H1 (cell line): ENCODE results near the gene SLC6A7. TPM values are rescaled to one million over a fixed set of nuclear protein-coding genes. Genes with fewer than 3 reads are reported as not detected.
"Not testable (repeated sequence)": the region's sequence is repeated elsewhere in the genome, so short reads cannot be mapped to it uniquely, and the experiment has no call there.

Source experiments
- CTCF ChIA-PET: fragments of 300-600 bp; sonication (Branson Sonifier 250); formaldehyde crosslinking; loops from one replicate; lab custom pipeline; 2021; ENCODE audit not compliant: partially characterized antibody; lab: Charles Lee
- POLR2A ChIA-PET: fragments of 300-600 bp; sonication (Branson Sonifier 250); formaldehyde crosslinking; loops from one replicate; lab custom pipeline; 2021; ENCODE audit warnings: inconsistent platforms; ENCODE audit not compliant: partially characterized antibody; lab: Charles Lee
- DNase-seq, 2 experiments: peaks; one replicate each; pipeline versions ENCODE4 v3.0.0 to v3.0.0-alpha.2; 2010 to 2022; ENCODE audit warnings: low spot score in 2 of 2, low read depth in 1 of 2, mixed read lengths in 1 of 2
- FAIRE-seq: peaks from 2 replicates; lab custom pipeline; 2011; peaks lifted over from hg19 to GRCh38; lab: Jason Lieb, UNC
- H2AFZ ChIP-seq: 2 replicates; pipeline ENCODE4 v1.8.1; 2012; ENCODE audit warnings: low read length, inconsistent platforms
- H2AK5ac ChIP-seq: 2 replicates; pipeline ENCODE4 v1.6.1; 2013; ENCODE audit warnings: low read depth, low read length
- H2BK120ac ChIP-seq: replicated peaks from 2 replicates; pipeline ENCODE3; 2013; ENCODE audit warnings: low read depth, low read length, inconsistent platforms
- H2BK12ac ChIP-seq: 2 replicates; pipeline ENCODE4 v1.6.1; 2013; ENCODE audit warnings: low read depth, low read length
- H2BK15ac ChIP-seq: 2 replicates; pipeline ENCODE4 v1.6.1; 2013; ENCODE audit warnings: low read length
- H2BK20ac ChIP-seq: 2 replicates; pipeline ENCODE4 v1.6.1; 2013; ENCODE audit warnings: low read length
- H2BK5ac ChIP-seq: 2 replicates; pipeline ENCODE4 v1.6.1; 2013; ENCODE audit warnings: low read depth, low read length
- H3K14ac ChIP-seq: 2 replicates; pipeline ENCODE4 v1.6.1; 2013; ENCODE audit warnings: inconsistent platforms; ENCODE audit not compliant: insufficient read length
- H3K18ac ChIP-seq: 2 replicates; pipeline ENCODE4 v1.6.1; 2013; ENCODE audit warnings: low read length; ENCODE audit errors: extremely low read depth
- H3K23ac ChIP-seq: 2 replicates; pipeline ENCODE4 v1.6.1; 2013; ENCODE audit warnings: inconsistent platforms; ENCODE audit not compliant: insufficient read length
- H3K23me2 ChIP-seq: 2 replicates; pipeline ENCODE4 v1.6.1; 2013; ENCODE audit warnings: low read depth, low read length
- H3K27ac ChIP-seq: 2 replicates; pipeline ENCODE4 v1.6.1; 2011; ENCODE audit warnings: low read depth, low read length, inconsistent platforms
- H3K27me3 ChIP-seq, 4 experiments: replicated peaks in 1 of 4; 1 replicate in 1 of 4; 2 replicates in 3 of 4; pipeline versions ENCODE4 v1.6.1 to v1.8.1; 2011 to 2013; ENCODE audit warnings: low read length in 3 of 4, mild to moderate bottlenecking in 3 of 4, inconsistent platforms in 2 of 4, mixed read lengths in 2 of 4, moderate library complexity in 1 of 4; ENCODE audit not compliant: control insufficient read depth in 3 of 4, insufficient read depth in 3 of 4; ENCODE audit errors: extremely low read depth in 1 of 4
- H3K36me3 ChIP-seq, 4 experiments: 2 replicates each; pipeline versions ENCODE4 v1.6.1 to v1.8.1; 2011 to 2013; ENCODE audit warnings: mild to moderate bottlenecking in 4 of 4, low read length in 3 of 4, moderate library complexity in 2 of 4, control low read depth in 1 of 4, inconsistent platforms in 1 of 4; ENCODE audit not compliant: insufficient read depth in 4 of 4, control insufficient read depth in 2 of 4
- H3K4ac ChIP-seq: replicated peaks from 2 replicates; pipeline ENCODE3; 2013; ENCODE audit warnings: low read length, low read depth, mixed read lengths, inconsistent platforms; ENCODE audit not compliant: insufficient read length
- H3K4me1 ChIP-seq, 4 experiments: replicated peaks in 1 of 4; 1 replicate in 1 of 4; 2 replicates in 3 of 4; pipeline versions ENCODE4 v1.6.1 to v1.8.1; 2011 to 2013; ENCODE audit warnings: low read length in 3 of 4, inconsistent platforms in 2 of 4, mixed read lengths in 1 of 4; ENCODE audit not compliant: insufficient read depth in 4 of 4, control insufficient read depth in 3 of 4
- H3K4me2 ChIP-seq, 2 experiments: 2 replicates each; pipeline versions ENCODE4 v1.6.1 to v1.8.1; 2011 to 2013; ENCODE audit warnings: low read depth in 2 of 2, low read length in 2 of 2, control low read depth in 1 of 2, inconsistent platforms in 1 of 2, mild to moderate bottlenecking in 1 of 2; ENCODE audit not compliant: insufficient read depth in 1 of 2
- H3K4me3 ChIP-seq, 4 experiments: fragments of 200-600, 300-600 bp in 1 of 4; sonication (generic), shearing (Covaris generic), sonication (Bioruptor Twin) in 1 of 4; 2 replicates each; pipeline versions ENCODE4 v1.5.1 to v1.8.1; 2011 to 2016; ENCODE audit warnings: low read length in 4 of 4, low read depth in 3 of 4, control low read depth in 2 of 4, inconsistent platforms in 2 of 4, mild to moderate bottlenecking in 2 of 4, mixed read lengths in 1 of 4, moderate library complexity in 1 of 4; ENCODE audit not compliant: insufficient read depth in 2 of 4; ENCODE audit errors: extremely low read depth in 1 of 4
- H3K56ac ChIP-seq: replicated peaks from 2 replicates; pipeline ENCODE3; 2013; ENCODE audit warnings: low read depth, mild to moderate bottlenecking, mixed read lengths, low read length, inconsistent platforms; ENCODE audit not compliant: insufficient read length
- H3K79me1 ChIP-seq: 2 replicates; pipeline ENCODE4 v1.6.1; 2013; ENCODE audit warnings: low read depth, low read length, control low read depth
- H3K79me2 ChIP-seq, 2 experiments: 2 replicates each; pipeline versions ENCODE4 v1.6.1 to v1.8.1; 2012 to 2013; ENCODE audit warnings: low read length in 2 of 2, mild to moderate bottlenecking in 2 of 2, inconsistent platforms in 1 of 2; ENCODE audit not compliant: insufficient read depth in 2 of 2, control insufficient read depth in 1 of 2
- H3K9ac ChIP-seq, 4 experiments: replicated peaks in 1 of 4; 1 replicate in 1 of 4; 2 replicates in 3 of 4; pipeline versions ENCODE4 v1.6.1 to v1.8.1; 2011 to 2013; ENCODE audit warnings: low read depth in 3 of 4, low read length in 3 of 4, control low read depth in 2 of 4, mild to moderate bottlenecking in 2 of 4, moderate library complexity in 2 of 4, inconsistent platforms in 1 of 4; ENCODE audit errors: extremely low read depth in 1 of 4
- H3K9me3 ChIP-seq, 2 experiments: 2 replicates each; pipeline versions ENCODE4 v1.6.1 to v1.8.1; 2012 to 2013; ENCODE audit warnings: mild to moderate bottlenecking in 2 of 2, moderate library complexity in 2 of 2, control low read depth in 1 of 2, inconsistent platforms in 1 of 2, low read depth in 1 of 2, low read length in 1 of 2, mixed read lengths in 1 of 2; ENCODE audit not compliant: insufficient read depth in 2 of 2
- H4K20me1 ChIP-seq, 2 experiments: replicated peaks in 1 of 2; 2 replicates each; pipeline versions ENCODE3 to v1.8.1; 2011 to 2013; ENCODE audit warnings: inconsistent platforms in 2 of 2, low read length in 2 of 2, mild to moderate bottlenecking in 1 of 2; ENCODE audit not compliant: insufficient read depth in 2 of 2, control insufficient read depth in 1 of 2
- H4K5ac ChIP-seq: 2 replicates; pipeline ENCODE4 v1.6.1; 2013; ENCODE audit warnings: low read length, low read depth, mixed read lengths, inconsistent platforms; ENCODE audit not compliant: insufficient read length
- H4K8ac ChIP-seq: 2 replicates; pipeline ENCODE4 v1.8.0; 2013; ENCODE audit warnings: mild to moderate bottlenecking, moderate library complexity, low read length, inconsistent platforms; ENCODE audit not compliant: insufficient read depth; ENCODE audit errors: extremely low read depth
- H4K91ac ChIP-seq: replicated peaks from 2 replicates; pipeline ENCODE3; 2013; ENCODE audit warnings: low read length, mixed read lengths, inconsistent platforms; ENCODE audit not compliant: insufficient read length
- WGBS, 2 experiments: shearing (Covaris generic) in 1 of 2; methylation state at CpG; one replicate each; pipeline versions ENCODE4 v1.1.6 to v1.1.7; 2013 to 2015; ENCODE audit warnings: low lambda C conversion rate in 2 of 2, mixed read lengths in 2 of 2, inconsistent platforms in 1 of 2, low coverage in 1 of 2, missing lambda C conversion rate in 1 of 2; ENCODE audit not compliant: insufficient replicate concordance in 2 of 2, insufficient coverage in 1 of 2, insufficient read length in 1 of 2; ENCODE audit errors: extremely low coverage in 1 of 2, missing lambda C conversion rate in 1 of 2; 5-methylcytosine and 5-hydroxymethylcytosine counted together
- polyA plus RNA-seq, 7 experiments: library from polyadenylated mRNA; depleted of rRNA in 3 of 7; stranded (reverse) in 5 of 7; unstranded in 2 of 7; fragments of >200 nt in 5 of 7; fragments of 200-250 nt in 2 of 7; gene quantifications; 1 replicate in 5 of 7; 2 replicates in 1 of 7; 4 replicates in 1 of 7; pipeline versions ENCODE4 v1.2.1 to v1.2.3, GENCODE V29; 2011 to 2013; ENCODE audit warnings: missing spikeins in 2 of 7, mixed read lengths in 2 of 7
- total RNA-seq: library from RNA; stranded (reverse); fragmentation: NEBNext Ultra II Directional; extraction: Animal tissue kit (Norgen Biotek cat#: 25700); gene quantifications from 2 replicates; pipeline ENCODE4 v1.2.1, GENCODE V29; 2021

The SLC6A7 gene
- total and polyA plus RNA-seq, 2 of the 8 experiments (the other 6 are each of a cell fraction or from before 2014, with no cell fraction given) = 0.07 to 0.12 TPM

- H2BK5ac ChIP-seq, H3K14ac ChIP-seq, H4K20me1 ChIP-seq, H2BK20ac ChIP-seq, H3K23me2 ChIP-seq, H3K4me1 ChIP-seq, FAIRE-seq, H3K23ac ChIP-seq, H2AK5ac ChIP-seq, H3K4ac ChIP-seq, H3K79me1 ChIP-seq, H3K79me2 ChIP-seq, H2BK15ac ChIP-seq, H3K27ac ChIP-seq, H3K9ac ChIP-seq, H3K18ac ChIP-seq, H4K91ac ChIP-seq, H4K8ac ChIP-seq, H2BK120ac ChIP-seq, H3K27me3 ChIP-seq, DNase-seq, POLR2A ChIA-PET, H3K36me3 ChIP-seq, H4K5ac ChIP-seq, H2AFZ ChIP-seq, H3K9me3 ChIP-seq, H3K56ac ChIP-seq, H3K4me2 ChIP-seq, H2BK12ac ChIP-seq, H3K4me3 ChIP-seq: not testable (repeated sequence)
- CTCF ChIA-PET = interaction anchor here (0.9 to 2.6 kb wide), 7 partner anchors 11 to 75 kb away, joined by 3 to 10 read pairs (median 4); no protein-coding TSS in a partner anchor
- 89% methylated on average over 5 of the region's 6 CpGs; no CpG with 5 or more reads in 1 of the 2 experiments for WGBS, 2 experiments
Observed at GRCh38 chr5:150248493-150248892, 58.6 kb downstream of the SLC6A7 start.
